Right lobe of liver (tissue), 4 donors: ENCODE results near the gene RADIL.

Source experiments
- POLR2A ChIP-seq: fragments of 450-650 bp; IDR thresholded peaks from one replicate; pipeline ENCODE4 v1.6.1; 2017; ENCODE audit warnings: antibody characterized with exemption, mild to moderate bottlenecking
- TF ChIP-seq, protein P1 (sequence below), 4 donors: fragments of 200-600 bp in 3 of 4; fragments of 450-650 bp in 1 of 4; IDR thresholded peaks; one replicate each; pipeline versions ENCODE4 v1.5.1 to v1.8.0; 2016 to 2022; ENCODE audit warnings: antibody characterized with exemption in 4 of 4, mild to moderate bottlenecking in 2 of 4
- donor health status: DM: no; HTN: no; CAD: no.
- donor health status: DM: no; HTN: no; CAD: no.
- donor health status: DM: no; HTN: yes; CAD: no.

DNA sequence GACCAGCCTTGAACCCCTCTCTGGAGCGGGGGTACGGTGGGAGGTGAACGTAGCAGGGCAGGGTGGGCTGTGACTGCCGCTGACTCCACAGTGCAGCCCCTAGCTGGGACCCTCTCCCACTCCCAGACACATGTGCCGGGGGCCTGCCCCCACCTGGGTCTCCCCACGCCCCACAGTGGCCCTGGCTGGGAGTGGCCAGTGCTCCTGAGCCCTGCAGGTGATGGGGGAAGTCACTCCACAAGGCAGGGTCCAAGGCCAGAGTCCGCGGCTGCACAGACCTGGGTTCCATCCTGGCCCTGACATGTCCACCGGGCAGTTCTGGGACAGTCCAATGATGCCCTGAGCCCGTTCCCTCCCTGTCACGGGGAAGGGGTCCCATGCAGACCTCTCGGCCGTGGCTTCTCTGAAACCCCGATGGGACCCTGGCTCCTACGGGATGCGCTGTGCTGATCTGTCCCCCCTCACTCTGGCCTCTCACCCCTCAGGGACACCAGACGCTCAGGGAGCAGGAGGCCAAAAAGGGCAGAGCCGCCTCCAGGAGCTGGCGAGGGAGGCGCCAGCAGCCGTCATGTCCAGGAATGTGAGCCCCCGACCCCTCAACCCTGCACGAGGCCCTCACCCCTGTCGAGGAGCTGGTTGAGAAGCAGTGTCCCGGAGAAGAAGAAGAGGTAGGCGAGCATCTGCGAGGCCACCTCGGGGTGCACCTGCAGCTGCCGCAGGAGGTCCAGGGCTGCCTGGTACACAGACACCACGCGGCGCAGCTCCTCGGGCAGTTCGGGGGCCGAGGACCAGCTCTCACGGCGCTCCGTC lies 67.7 kb downstream of the RADIL start:
- TF ChIP-seq, protein P1, sequence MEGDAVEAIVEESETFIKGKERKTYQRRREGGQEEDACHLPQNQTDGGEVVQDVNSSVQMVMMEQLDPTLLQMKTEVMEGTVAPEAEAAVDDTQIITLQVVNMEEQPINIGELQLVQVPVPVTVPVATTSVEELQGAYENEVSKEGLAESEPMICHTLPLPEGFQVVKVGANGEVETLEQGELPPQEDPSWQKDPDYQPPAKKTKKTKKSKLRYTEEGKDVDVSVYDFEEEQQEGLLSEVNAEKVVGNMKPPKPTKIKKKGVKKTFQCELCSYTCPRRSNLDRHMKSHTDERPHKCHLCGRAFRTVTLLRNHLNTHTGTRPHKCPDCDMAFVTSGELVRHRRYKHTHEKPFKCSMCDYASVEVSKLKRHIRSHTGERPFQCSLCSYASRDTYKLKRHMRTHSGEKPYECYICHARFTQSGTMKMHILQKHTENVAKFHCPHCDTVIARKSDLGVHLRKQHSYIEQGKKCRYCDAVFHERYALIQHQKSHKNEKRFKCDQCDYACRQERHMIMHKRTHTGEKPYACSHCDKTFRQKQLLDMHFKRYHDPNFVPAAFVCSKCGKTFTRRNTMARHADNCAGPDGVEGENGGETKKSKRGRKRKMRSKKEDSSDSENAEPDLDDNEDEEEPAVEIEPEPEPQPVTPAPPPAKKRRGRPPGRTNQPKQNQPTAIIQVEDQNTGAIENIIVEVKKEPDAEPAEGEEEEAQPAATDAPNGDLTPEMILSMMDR (IDR thresholded peaks at IDR 0.05), result no peak
- TF ChIP-seq POLR2A, result no peak
